HepG2 (cell line): ENCODE measurements around the gene PTPN3. TPM values are rescaled to one million over a fixed set of nuclear protein-coding genes. Genes with fewer than 3 reads are reported as not detected.

Source experiments
- ASH2L ChIP-seq: fragments of 300-600, 200-600 bp; sonication (generic); IDR thresholded peaks from 2 replicates; pipeline ENCODE4 v1.7.0; 2017; ENCODE audit warnings: low read depth, mild to moderate bottlenecking, moderate library complexity, mixed read lengths, low read length; ENCODE audit not compliant: insufficient read length
- DNMT1 ChIP-seq: sonication (generic); formaldehyde crosslinking; IDR thresholded peaks from 2 replicates; pipeline ENCODE4 v1.5.1; 2020; ENCODE audit warnings: mild to moderate bottlenecking, missing genetic modification reagents
- GTF3A ChIP-seq: sonication (generic); formaldehyde crosslinking; conservative IDR thresholded peaks from 2 replicates; pipeline ENCODE4 v1.4.0; 2020; ENCODE audit warnings: mild to moderate bottlenecking, missing genetic modification reagents
- HCFC1 ChIP-seq: fragments of 150-350 bp; IDR thresholded peaks from 2 replicates; pipeline ENCODE4 v1.6.1; 2014; ENCODE audit warnings: low read depth, low read length
- JUNB ChIP-seq: sonication (generic); formaldehyde crosslinking; IDR thresholded peaks from 2 replicates; pipeline ENCODE4 v1.8.0; 2022; ENCODE audit warnings: missing genetic modification reagents, mild to moderate bottlenecking, borderline replicate concordance
- KLF11 ChIP-seq: IDR thresholded peaks from 2 replicates; pipeline ENCODE4 v1.6.1; 2016; ENCODE audit warnings: missing compliant biosample characterization
- MAZ ChIP-seq, 2 experiments: sonication (generic) in 1 of 2; formaldehyde crosslinking in 1 of 2; IDR thresholded peaks; 2 replicates each; pipeline versions ENCODE4 v1.5.0 to v1.6.1; 2012 to 2020; ENCODE audit warnings: low read depth in 2 of 2, mild to moderate bottlenecking in 2 of 2, borderline replicate concordance in 1 of 2, improper control_type of control experiment in 1 of 2, low read length in 1 of 2, missing genetic modification reagents in 1 of 2, moderate library complexity in 1 of 2
- MYC ChIP-seq: sonication (generic); formaldehyde crosslinking; IDR thresholded peaks from 2 replicates; pipeline ENCODE4 v1.9.0; 2021; ENCODE audit warnings: missing genetic modification reagents, borderline replicate concordance
- NFATC3 ChIP-seq: sonication (generic); formaldehyde crosslinking; IDR thresholded peaks from 2 replicates; pipeline ENCODE4 v1.5.1; 2020; ENCODE audit warnings: mild to moderate bottlenecking, missing genetic modification reagents
- NFIC ChIP-seq: IDR thresholded peaks from 2 replicates; pipeline ENCODE4 v1.6.1; 2012; ENCODE audit warnings: mild to moderate bottlenecking, low read length, inconsistent platforms
- RFX1 ChIP-seq: fragments of 450-650 bp; IDR thresholded peaks from 2 replicates; pipeline ENCODE4 v1.6.1; 2017
- SMYD3 ChIP-seq: sonication (generic); formaldehyde crosslinking; IDR thresholded peaks from 2 replicates; pipeline ENCODE4 v1.8.1; 2023; ENCODE audit warnings: mild to moderate bottlenecking, missing genetic modification reagents
- SOX5 ChIP-seq: IDR thresholded peaks from 2 replicates; pipeline ENCODE4 v1.6.1; 2016; ENCODE audit warnings: borderline replicate concordance
- ZNF263 ChIP-seq: sonication (generic); formaldehyde crosslinking; IDR thresholded peaks from 2 replicates; pipeline ENCODE4 v1.4.0; 2020; ENCODE audit warnings: missing genetic modification reagents
- ZNF3 ChIP-seq: IDR thresholded peaks from 2 replicates; pipeline ENCODE4 v1.7.0; 2017; ENCODE audit warnings: inconsistent platforms
- ZNF564 ChIP-seq: sonication (generic); formaldehyde crosslinking; IDR thresholded peaks from 2 replicates; pipeline ENCODE4 v1.8.1; 2023; ENCODE audit warnings: mild to moderate bottlenecking, missing genetic modification reagents
- ZSCAN30 ChIP-seq: sonication (generic); formaldehyde crosslinking; IDR thresholded peaks from 2 replicates; pipeline ENCODE4 v1.5.0; 2020; ENCODE audit warnings: mild to moderate bottlenecking, missing genetic modification reagents
- ZSCAN31 ChIP-seq: sonication (generic); formaldehyde crosslinking; IDR thresholded peaks from 2 replicates; pipeline ENCODE4 v1.5.0; 2020; ENCODE audit warnings: low read depth, mild to moderate bottlenecking, missing genetic modification reagents
- polyA plus RNA-seq, 8 experiments: library from polyadenylated mRNA; depleted of rRNA in 3 of 8; stranded (reverse) in 7 of 8; unstranded in 1 of 8; fragments of >200 nt; fragmentation: Illumina TruSeq in 4 of 8; extraction: Trizol in 4 of 8; gene quantifications; 2 replicates each; pipeline versions ENCODE4 v1.2.1 to v1.2.3, GENCODE V29; 2011 to 2016; ENCODE audit warnings: low read depth in 4 of 8, missing spikeins in 1 of 8, mixed read lengths in 1 of 8; ENCODE audit not compliant: insufficient read depth in 1 of 8
- total RNA-seq, 5 experiments: library from RNA; depleted of rRNA; stranded (reverse); fragments of >200 nt; fragmentation: Illumina TruSeq; extraction: Trizol; gene quantifications; 2 replicates each; pipeline ENCODE4 v1.2.3, GENCODE V29; 2016; ENCODE audit warnings: low read depth in 1 of 5
- TF ChIP-seq, protein P1 (sequence below): sonication (generic); formaldehyde crosslinking; IDR thresholded peaks from 2 replicates; pipeline ENCODE4 v1.9.0; 2021; ENCODE audit warnings: mild to moderate bottlenecking, missing genetic modification reagents
- TF ChIP-seq, protein P2 (sequence below): sonication (generic); formaldehyde crosslinking; IDR thresholded peaks from 2 replicates; pipeline ENCODE4 v1.5.0; 2020; ENCODE audit warnings: missing genetic modification reagents
- TF ChIP-seq, protein P3 (sequence below), 2 experiments: sonication (generic) in 1 of 2; formaldehyde crosslinking in 1 of 2; IDR thresholded peaks; 2 replicates each; pipeline versions ENCODE4 v1.5.1 to v1.6.1; 2011 to 2020; ENCODE audit warnings: borderline replicate concordance in 1 of 2, low read depth in 1 of 2, low read length in 1 of 2, mild to moderate bottlenecking in 1 of 2, missing genetic modification reagents in 1 of 2, moderate library complexity in 1 of 2

The PTPN3 gene
- total and polyA plus RNA-seq, 2 of the 13 experiments (the other 11 are each of a cell fraction or from before 2014, with no cell fraction given), result 5.6 to 20.5 TPM

DNA sequence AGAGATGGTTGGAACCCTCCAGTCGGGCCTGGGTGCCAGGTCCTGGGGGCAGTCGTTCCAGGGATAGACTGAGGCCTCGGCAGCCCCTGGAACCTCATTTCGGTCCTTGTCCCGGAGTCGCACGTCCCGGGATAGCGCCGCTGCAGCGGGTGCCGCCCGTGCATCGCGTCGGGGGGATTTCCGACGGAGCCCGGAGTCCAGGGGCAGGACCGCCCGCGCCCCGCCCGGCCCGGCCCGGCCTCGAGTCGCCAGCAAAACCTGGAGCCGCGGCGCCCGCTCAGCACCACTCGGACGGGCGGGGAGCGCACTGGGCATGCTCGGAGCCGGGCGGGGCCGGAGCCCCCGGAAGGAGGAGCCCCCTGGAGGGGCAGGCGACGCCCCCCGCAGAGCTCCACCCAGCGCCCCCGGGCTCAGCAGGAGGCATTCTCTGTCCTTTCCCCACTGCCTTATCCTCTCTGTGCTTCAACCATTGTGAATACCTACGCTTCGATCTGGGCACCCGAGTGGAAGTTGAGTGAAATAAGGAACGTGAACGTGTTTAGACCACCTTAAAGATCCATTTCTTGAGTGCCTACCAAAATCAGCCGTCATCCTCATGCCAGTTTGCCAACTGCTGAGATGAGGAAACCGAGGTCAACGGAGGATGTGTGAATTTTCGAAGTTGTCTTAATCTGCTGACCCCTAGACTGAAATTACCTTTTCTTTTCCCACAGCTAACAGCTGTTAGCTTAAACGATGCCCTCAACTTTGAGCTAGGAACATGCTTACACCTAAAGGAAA lies 1.7 kb upstream of the PTPN3 start (continued):
- no peak for TF ChIP-seq ASH2L
- TF ChIP-seq, protein P1, sequence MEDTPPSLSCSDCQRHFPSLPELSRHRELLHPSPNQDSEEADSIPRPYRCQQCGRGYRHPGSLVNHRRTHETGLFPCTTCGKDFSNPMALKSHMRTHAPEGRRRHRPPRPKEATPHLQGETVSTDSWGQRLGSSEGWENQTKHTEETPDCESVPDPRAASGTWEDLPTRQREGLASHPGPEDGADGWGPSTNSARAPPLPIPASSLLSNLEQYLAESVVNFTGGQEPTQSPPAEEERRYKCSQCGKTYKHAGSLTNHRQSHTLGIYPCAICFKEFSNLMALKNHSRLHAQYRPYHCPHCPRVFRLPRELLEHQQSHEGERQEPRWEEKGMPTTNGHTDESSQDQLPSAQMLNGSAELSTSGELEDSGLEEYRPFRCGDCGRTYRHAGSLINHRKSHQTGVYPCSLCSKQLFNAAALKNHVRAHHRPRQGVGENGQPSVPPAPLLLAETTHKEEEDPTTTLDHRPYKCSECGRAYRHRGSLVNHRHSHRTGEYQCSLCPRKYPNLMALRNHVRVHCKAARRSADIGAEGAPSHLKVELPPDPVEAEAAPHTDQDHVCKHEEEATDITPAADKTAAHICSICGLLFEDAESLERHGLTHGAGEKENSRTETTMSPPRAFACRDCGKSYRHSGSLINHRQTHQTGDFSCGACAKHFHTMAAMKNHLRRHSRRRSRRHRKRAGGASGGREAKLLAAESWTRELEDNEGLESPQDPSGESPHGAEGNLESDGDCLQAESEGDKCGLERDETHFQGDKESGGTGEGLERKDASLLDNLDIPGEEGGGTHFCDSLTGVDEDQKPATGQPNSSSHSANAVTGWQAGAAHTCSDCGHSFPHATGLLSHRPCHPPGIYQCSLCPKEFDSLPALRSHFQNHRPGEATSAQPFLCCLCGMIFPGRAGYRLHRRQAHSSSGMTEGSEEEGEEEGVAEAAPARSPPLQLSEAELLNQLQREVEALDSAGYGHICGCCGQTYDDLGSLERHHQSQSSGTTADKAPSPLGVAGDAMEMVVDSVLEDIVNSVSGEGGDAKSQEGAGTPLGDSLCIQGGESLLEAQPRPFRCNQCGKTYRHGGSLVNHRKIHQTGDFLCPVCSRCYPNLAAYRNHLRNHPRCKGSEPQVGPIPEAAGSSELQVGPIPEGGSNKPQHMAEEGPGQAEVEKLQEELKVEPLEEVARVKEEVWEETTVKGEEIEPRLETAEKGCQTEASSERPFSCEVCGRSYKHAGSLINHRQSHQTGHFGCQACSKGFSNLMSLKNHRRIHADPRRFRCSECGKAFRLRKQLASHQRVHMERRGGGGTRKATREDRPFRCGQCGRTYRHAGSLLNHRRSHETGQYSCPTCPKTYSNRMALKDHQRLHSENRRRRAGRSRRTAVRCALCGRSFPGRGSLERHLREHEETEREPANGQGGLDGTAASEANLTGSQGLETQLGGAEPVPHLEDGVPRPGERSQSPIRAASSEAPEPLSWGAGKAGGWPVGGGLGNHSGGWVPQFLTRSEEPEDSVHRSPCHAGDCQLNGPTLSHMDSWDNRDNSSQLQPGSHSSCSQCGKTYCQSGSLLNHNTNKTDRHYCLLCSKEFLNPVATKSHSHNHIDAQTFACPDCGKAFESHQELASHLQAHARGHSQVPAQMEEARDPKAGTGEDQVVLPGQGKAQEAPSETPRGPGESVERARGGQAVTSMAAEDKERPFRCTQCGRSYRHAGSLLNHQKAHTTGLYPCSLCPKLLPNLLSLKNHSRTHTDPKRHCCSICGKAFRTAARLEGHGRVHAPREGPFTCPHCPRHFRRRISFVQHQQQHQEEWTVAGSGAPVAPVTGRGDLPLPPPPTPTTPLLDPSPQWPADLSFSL, result no peak
- no peak for TF ChIP-seq NFATC3 (CRISPR knock-in tag)
- TF ChIP-seq JUNB (CRISPR knock-in tag), result no peak
- TF ChIP-seq SOX5 (CRISPR knock-in tag), result peak; percentile 49; the same call in 1 of the 2 replicates
- peak; percentile 37; the same call in 1 of the 2 replicates for TF ChIP-seq MYC
- TF ChIP-seq HCFC1, result no peak
- TF ChIP-seq DNMT1 (CRISPR knock-in tag), result no peak
- no peak for TF ChIP-seq RFX1
- peak; percentile 84; the same call in 1 of the 2 replicates for TF ChIP-seq ZSCAN31 (CRISPR knock-in tag)
- no peak for TF ChIP-seq GTF3A (CRISPR knock-in tag)
- TF ChIP-seq ZSCAN30 (CRISPR knock-in tag), result no peak
- TF ChIP-seq MAZ (IDR thresholded peaks at IDR 0.05; ENCODE audit: borderline replicate concordance, low read depth, low read length), result peak; percentile 67; the same call in 1 of the 2 replicates
- peak; percentile 94 for TF ChIP-seq MAZ (CRISPR knock-in tag; IDR thresholded peaks at IDR 0.05; ENCODE audit: low read depth)
- TF ChIP-seq, protein P2, sequence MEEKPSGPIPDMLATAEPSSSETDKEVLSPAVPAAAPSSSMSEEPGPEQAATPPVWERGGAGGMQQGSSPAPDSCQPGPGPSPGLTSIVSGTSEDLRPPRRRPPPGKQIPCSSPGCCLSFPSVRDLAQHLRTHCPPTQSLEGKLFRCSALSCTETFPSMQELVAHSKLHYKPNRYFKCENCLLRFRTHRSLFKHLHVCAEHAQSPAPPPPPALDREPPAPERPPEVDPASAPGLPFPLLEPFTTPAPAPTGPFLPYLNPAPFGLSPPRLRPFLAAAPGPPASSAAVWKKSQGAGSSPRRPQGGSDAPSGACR (CRISPR knock-in tag), result no peak
- no peak for TF ChIP-seq ZNF3 (CRISPR knock-in tag)
- TF ChIP-seq KLF11 (CRISPR knock-in tag), result no peak
- no peak for TF ChIP-seq NFIC
- no peak for TF ChIP-seq ZNF564 (CRISPR knock-in tag)
- TF ChIP-seq SMYD3 (CRISPR knock-in tag), result no peak
- no peak for TF ChIP-seq ZNF263 (CRISPR knock-in tag)
- TF ChIP-seq, protein P3, sequence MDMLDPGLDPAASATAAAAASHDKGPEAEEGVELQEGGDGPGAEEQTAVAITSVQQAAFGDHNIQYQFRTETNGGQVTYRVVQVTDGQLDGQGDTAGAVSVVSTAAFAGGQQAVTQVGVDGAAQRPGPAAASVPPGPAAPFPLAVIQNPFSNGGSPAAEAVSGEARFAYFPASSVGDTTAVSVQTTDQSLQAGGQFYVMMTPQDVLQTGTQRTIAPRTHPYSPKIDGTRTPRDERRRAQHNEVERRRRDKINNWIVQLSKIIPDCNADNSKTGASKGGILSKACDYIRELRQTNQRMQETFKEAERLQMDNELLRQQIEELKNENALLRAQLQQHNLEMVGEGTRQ (IDR thresholded peaks at IDR 0.05; ENCODE audit: low read depth, low read length), result no peak
- TF ChIP-seq, protein P3 (CRISPR knock-in tag; IDR thresholded peaks at IDR 0.05; ENCODE audit: borderline replicate concordance), result no peak
